KOPT-K1 (cell line): ENCODE measurements around the gene ATP5F1E.
"Not testable (repeated sequence)": the region's sequence is repeated elsewhere in the genome, so short reads cannot be mapped to it uniquely, and the experiment has no call there.

Experiments
- H3K27ac ChIP-seq: fragments of 200-600 bp; sonication (generic); 2 replicates; pipeline ENCODE4 v1.5.1; 2016; ENCODE audit warnings: antibody characterized with exemption, mild to moderate bottlenecking, low read depth, low read length; ENCODE audit not compliant: poor library complexity, severe bottlenecking
- H3K36me3 ChIP-seq: fragments of 200-600 bp; sonication (generic); 2 replicates; pipeline ENCODE4 v1.5.1; 2017; ENCODE audit warnings: antibody characterized with exemption, mild to moderate bottlenecking, low read length, moderate library complexity; ENCODE audit not compliant: insufficient read depth
- H3K9me3 ChIP-seq: fragments of 200-600 bp; sonication (generic); 2 replicates; pipeline ENCODE4 v1.5.1; 2017; ENCODE audit warnings: antibody characterized with exemption, low read length, mild to moderate bottlenecking; ENCODE audit not compliant: insufficient read depth, poor library complexity, severe bottlenecking

ATP5F1E gene

DNA sequence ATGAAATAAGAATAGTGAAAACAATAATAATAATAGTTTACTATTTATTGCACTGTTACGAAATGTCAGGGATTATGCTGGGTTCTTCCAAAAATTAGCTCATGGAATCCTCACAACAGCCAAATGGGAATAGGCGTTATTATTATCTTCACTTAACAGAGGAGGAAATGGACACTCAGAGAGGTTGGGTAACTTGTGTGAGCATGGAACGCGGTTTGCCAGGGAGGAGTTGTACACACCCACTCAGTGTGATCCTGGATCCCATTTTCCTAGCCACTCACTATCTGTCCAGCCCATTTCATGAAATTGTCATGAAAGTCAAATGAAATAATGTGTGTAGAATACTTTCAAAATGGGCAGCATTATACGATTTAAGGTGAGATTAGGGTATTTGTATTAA is 46.5 kb downstream of the ATP5F1E start:
- Histone ChIP-seq H3K27ac (no peak overlapping the region), H3K36me3 (peaks cover 61% of the 10 kb centered on the region), H3K9me3 (no peaks in the 10 kb centered on the region)

DNA sequence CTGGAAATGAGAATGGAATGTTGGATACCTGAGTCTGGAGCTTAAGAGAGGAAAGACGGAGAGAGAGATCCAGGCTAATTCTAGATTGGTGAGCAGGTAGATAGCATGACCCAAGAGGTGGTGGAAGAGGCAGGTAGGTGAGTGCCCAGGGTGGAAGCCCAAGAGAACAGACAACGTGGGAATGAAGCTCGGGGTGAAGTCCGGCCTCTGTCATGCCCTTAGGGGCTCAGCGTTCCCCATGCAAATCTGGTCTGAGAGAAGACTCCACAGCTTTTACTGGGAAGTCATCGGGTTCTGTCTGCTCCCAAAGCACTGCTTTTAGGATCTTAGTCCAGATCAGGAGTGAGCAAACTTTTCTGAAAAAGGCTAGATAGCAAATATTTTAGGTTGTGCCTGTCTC is 47.4 kb downstream of the ATP5F1E start:
- Histone ChIP-seq H3K27ac (no peak overlapping the region), H3K9me3 (no peaks in the 10 kb centered on the region), H3K36me3 (peaks cover 52% of the 10 kb centered on the region)

DNA sequence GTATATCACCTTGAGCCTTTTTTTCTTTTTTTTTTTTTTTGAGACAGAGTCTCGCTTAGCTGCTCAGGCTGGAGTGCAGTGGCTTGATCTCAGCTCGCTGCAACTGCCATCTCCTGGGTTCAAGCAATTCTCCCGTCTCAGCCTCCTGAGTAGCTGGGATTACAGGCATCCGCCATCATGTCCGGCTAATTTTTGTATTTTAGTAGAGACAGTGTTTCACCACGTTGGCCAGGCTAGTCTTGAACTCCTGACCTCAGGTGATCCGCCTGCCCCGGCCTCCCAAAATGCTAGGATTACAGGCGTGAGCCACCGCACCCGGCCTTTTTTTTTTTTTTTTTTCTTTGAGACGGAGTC is 49.0 kb downstream of the ATP5F1E start:
- not testable (repeated sequence) for H3K27ac ChIP-seq, H3K9me3 ChIP-seq
- H3K36me3 ChIP-seq, result peaks cover 36% of the 10 kb centered on the region

DNA sequence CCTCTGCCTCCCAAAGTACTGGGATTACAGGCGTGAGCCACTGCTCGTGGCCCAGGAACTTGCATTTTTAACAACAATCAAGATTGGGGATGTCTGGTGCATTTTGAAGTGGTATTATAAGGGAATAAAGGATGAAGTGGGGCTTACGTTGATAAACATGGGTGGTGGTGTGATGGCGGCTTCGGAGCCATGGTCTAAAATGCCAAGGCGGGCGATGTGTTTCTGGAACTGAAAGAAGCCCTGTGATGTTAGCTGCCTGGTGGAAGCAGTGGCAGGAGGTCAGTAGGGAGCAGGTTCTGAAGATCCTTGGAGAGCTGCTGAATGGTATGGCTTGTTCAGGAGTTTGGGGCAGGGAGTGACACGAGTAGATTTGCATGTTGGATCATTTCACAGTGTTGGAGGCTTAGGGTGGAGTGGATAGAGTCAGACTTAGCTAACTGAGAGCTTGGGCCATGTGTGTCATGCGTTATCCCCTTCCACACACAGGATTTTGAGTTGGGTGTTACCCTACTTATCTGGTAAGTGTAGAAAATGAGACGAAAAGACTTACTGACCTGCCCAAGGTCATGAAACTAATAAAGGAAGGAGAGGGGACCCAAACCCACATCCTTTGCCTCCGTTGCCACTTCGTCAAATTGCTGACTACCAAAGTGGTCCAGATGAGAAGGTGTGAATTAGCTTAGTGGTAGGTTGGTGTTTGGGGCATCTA is 49.6 kb downstream of the ATP5F1E start:
- H3K9me3 ChIP-seq, result no peaks in the 10 kb centered on the region
- peaks cover 30% of the 10 kb centered on the region for H3K36me3 ChIP-seq
- no peak overlapping the region for H3K27ac ChIP-seq

DNA sequence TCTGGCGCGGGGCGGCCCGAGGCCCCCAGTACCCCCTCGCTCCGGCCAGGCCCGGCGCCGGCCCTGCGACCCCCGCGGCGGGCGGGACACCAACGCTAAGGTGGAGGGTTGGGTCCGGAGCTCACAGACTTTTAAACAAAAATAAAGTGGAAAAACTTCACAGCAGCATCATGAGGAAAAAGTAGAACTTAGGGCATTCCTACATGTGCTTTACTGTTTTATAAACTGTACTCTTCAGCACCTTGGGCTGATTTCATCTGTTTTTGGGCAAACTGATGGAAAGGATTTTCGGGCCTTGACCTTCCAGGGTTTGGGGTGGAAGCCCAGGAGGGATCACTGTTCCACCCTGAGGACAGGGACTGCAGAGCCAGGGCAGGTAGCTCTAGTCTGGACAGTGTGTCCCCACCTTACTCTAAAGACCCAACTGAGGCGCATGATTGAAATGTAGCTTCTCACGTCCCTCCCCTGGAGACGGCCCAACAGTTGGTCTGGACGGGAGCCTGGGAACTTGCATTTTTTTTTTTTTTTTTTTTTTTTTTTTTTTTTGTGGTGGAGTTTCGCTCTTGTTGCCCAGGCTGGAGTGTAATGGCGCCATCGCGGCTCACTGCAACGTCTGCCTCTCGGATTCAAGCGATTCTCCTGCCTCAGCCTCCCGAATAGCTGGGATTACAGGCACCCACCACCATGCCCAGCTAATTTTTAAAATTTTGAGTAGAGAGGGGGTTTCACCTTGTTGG is 50.3 kb downstream of the ATP5F1E start:
- Histone ChIP-seq H3K9me3 (no peaks in the 10 kb centered on the region), H3K36me3 (peaks cover 23% of the 10 kb centered on the region), H3K27ac (peak overlapping the region; percentile 84)

DNA sequence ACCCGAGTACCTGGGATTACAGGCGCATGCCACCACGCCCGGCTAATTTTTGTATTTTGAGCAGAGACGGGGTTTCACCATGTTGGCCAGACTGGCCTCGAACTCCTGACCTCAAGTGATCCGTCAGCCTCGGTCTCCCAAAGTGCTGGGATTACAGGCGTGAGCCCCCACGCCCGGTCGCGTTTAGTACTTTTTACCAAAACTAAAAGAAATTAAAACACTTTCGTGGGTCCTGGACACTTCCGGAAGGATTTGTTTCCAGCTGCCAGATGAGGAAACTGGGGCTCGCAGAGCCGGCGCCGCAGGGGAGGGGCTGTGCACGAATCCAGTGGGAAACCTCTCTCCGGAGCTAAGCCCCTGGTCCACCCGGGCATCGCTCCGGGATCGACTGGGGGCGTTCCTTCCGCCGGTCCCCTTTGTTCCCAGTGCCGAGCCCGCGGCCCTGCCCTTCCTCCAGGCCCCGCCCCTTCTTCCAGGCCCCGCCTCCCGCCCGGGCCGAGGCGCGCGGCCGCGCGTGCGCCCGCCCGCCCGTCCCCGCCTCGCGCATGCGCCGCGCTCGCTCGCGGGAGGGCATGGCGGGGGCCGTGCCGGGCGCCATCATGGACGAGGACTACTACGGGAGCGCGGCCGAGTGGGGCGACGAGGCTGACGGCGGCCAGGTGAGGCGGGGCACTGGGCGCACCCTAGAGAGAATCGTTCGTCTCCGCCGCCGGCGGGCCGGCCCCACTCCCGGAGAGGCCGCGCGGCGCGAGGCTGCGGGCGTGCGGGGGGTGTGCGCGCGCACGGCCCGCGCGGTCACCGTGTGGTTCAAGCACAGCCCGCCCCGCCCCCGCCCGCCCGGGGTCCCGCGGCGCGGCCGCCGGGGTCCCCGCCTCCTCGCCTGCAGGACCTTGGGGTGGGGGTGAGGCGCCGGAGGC is 51.2 kb downstream of the ATP5F1E start, which contains the start of gene NELFCD:
NELFCD (plus strand) TSS at position 546 of the 917 bp plus-strand sequence; CDS start at position 600, 54 bp downstream.
- Histone ChIP-seq H3K36me3 (peaks cover 14% of the 10 kb centered on the region; the same call in 1 of the 2 replicates), H3K9me3 (peaks cover 3% of the 10 kb centered on the region), H3K27ac (peak within 1 kb of the TSS; percentile 84)

DNA sequence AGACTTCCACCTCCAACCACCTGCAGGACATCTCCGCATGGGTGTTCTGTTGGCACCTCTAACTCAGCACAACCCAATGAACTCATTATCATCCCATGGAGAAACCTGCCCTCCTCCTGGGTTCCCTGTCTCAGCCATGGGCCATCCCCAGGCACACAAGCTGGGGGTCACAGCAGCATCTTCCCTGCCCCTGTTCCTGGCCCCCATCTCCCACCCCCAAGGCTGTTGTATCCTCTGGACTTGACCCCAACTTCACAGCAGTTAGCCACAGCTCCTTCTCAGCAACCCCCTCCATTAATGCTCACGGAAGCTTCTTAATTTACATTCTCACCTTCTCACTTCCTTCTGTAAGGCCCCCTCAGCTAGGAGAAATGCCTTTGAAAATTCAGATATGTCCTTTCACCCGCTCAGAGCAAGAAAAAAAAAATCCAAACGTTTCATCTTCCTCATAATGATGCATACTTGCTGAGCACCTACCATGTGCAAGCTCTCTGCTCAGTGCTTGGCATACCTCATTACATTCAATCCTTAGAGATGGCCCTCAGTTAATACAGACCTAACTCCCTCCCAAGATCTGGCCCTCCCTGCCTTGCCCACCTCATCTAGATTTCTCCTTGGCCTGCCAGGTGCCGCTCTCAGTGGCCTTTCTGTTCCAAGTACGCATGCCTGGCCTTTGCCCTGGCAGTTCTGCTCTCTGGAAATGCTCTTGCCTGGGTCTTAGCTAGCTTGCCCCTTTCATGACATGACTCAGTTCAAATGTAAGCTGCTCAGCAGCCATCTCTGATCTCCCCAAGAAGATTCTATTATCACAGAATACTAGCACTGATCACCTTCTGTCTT is 53.6 kb downstream of the ATP5F1E start:
- H3K27ac ChIP-seq, result no peak overlapping the region
- H3K36me3 ChIP-seq, result no peaks in the 10 kb centered on the region
- peaks cover 14% of the 10 kb centered on the region for H3K9me3 ChIP-seq

DNA sequence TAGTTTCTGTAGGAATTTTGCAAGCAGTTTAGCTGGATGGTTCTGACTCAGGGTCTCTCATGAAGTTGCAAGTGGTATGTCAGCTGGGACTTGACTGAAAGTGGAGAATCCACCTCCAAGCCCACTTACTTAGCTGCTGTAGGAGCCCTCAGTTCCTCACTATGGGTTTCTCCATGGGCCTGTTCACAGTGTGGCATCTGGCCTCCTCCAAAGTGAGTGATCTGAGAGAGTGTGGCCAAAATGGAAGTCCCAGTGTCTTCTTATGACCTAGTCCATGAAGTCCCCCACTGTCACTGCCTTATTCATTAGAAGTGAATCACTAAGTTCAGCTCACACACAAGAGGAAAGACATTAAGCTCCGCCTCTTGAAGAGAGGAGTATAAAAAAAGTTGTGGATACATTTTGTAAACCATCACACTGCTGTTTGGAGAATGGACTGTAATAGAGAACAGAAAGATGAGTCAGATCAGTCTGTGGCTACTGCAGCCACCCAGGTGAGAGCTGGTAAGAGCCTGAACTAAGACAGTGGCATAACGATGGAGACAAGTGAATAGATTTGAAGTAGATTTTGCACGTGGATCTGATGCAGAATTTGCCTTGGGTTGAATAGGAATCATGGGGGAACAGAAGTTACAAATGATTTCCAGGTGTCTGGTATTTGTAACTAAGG is 55.9 kb downstream of the ATP5F1E start:
- no peaks in the 10 kb centered on the region for H3K36me3 ChIP-seq
- no peak overlapping the region for H3K27ac ChIP-seq
- H3K9me3 ChIP-seq, result peaks cover 14% of the 10 kb centered on the region
